ENCODE measurements around the gene FLT3. TPM values are rescaled to one million over a fixed set of nuclear protein-coding genes. Genes with fewer than 3 reads are reported as not detected.
A peak's percentile ranks its signal among the peaks of the same experiment; 100 is the strongest.

Gene FLT3
- 0.42 and 0.70 TPM in 2 replicates for total RNA-seq
- 1.3 TPM for total RNA-seq (2013)
- 0.10 and 0.13 TPM in 2 replicates for polyA plus RNA-seq
- polyA minus RNA-seq, result 0.21 and 0.34 TPM in 2 replicates

- no peaks in the 10 kb centered on the region for H3K79me2 ChIP-seq (ENCODE audit: control insufficient read depth, insufficient read depth, low read length)
- peak; percentile 71 for ATAC-seq (ENCODE audit: low read depth)
Measured at GRCh38 chr13:28100150-28101121, at the start of gene FLT3. TSS of gene FLT3 (minus strand) at chr13:28100576. CDS start at chr13:28100510, 66 bp downstream.

More at GRCh38 chr13:28100150-28101121, at the start of gene FLT3:
- H3K27ac Mint-ChIP-seq, result no peak within 1 kb of the TSS
- peaks cover 13 to 16% of the 10 kb centered on the region in 2 donors for H3K4me1 ChIP-seq (ENCODE audit: control insufficient read depth in 2 of 2, insufficient read depth in 2 of 2, low read length in 2 of 2)
- intact Hi-C loops (cut with micrococcal nuclease), result loop anchor here (2.0 to 5.0 kb wide), 2 partner anchors 38 to 53 kb away; partner anchors contain the start of gene PAN3
- H3K4me2 ChIP-seq (replicated peaks; ENCODE audit: low read depth, low read length, poor library complexity, severe bottlenecking), result peak within 1 kb of the TSS; percentile 91
- POLR2A ChIA-PET, result no interaction called here
- H3K9me3 ChIP-seq (ENCODE audit: control extremely low read depth in 1 of 3, control insufficient read depth in 2 of 3, insufficient read depth in 1 of 3, low read length in 2 of 3), result peaks cover 0 to 2% (median 0%) of the 10 kb centered on the region in 3 donors
- under 1% methylated on average over 106 of the region's 106 CpGs for WGBS (ENCODE audit: insufficient coverage)
- H3K9ac ChIP-seq (ENCODE audit: low read length), result peak within 1 kb of the TSS; percentile 63
- DNase-seq, result peak; percentile 75
- CTCF ChIA-PET, result interaction anchor here (1.1 to 1.2 kb wide), 2 partner anchors 89 to 116 kb away, joined by 3 to 4 read pairs; no protein-coding TSS in a partner anchor
- peaks cover 0 to 40% (median 28%) of the 10 kb centered on the region in 4 experiments for H3K27me3 ChIP-seq (replicated peaks in 1 of 4; ENCODE audit: control extremely low read depth in 1 of 4, control insufficient read depth in 3 of 4, insufficient read depth in 4 of 4, low read length in 3 of 4)
- peak within 1 kb of the TSS; percentile 83 for H3K4me3 Mint-ChIP-seq
- no peaks in the 10 kb centered on the region for H4K20me1 ChIP-seq (ENCODE audit: control insufficient read depth, insufficient read depth, low read length, poor library complexity, severe bottlenecking)
- H3K27ac ChIP-seq (ENCODE audit: low read length in 2 of 2), result no peak within 1 kb of the TSS
- H3K4me1 Mint-ChIP-seq, result peaks cover 8% of the 10 kb centered on the region
- H2AFZ ChIP-seq (ENCODE audit: insufficient read depth, low read depth, low read length, poor library complexity, severe bottlenecking), result peak within 1 kb of the TSS; percentile 81
- H3K36me3 ChIP-seq (replicated peaks in 1 of 2; ENCODE audit: control extremely low read depth in 1 of 2, control insufficient read depth in 1 of 2, extremely low read depth in 1 of 2, insufficient read depth in 2 of 2, low read length in 1 of 2), result no peaks in the 10 kb centered on the region
- no peaks in the 10 kb centered on the region for H3K9me3 Mint-ChIP-seq (ENCODE audit: insufficient read depth)
- no peak for TF ChIP-seq EZH2 (IDR thresholded peaks at IDR 0.05; ENCODE audit: borderline replicate concordance, insufficient read depth, low read depth, low read length, poor library complexity, severe bottlenecking)
- no peak for TF ChIP-seq CTCF (IDR thresholded peaks at IDR 0.05)
- H3K27me3 Mint-ChIP-seq, result peaks cover 50% of the 10 kb centered on the region
- H3K4me3 ChIP-seq (ENCODE audit: control extremely low read depth in 1 of 5, extremely low read depth in 1 of 5, insufficient read depth in 1 of 5, low read depth in 2 of 5, low read length in 4 of 5), result peak within 1 kb of the TSS; percentile 20 to 60 (median 54)
